Skin epidermis (tissue), 12 donors: ENCODE measurements around the gene TSPAN5.

Experiments
- H3K27ac ChIP-seq, 21 experiments: fragments of 200-600 bp; sonication (generic) in 11 of 21; one replicate each; pipeline ENCODE4 v1.5.0; 2020; ENCODE audit warnings: mild to moderate bottlenecking in 3 of 21, inconsistent platforms in 2 of 21, moderate library complexity in 2 of 21
- H3K4me3 ChIP-seq, 7 experiments: fragments of 200-600 bp; sonication (generic) in 2 of 7; one replicate each; pipeline ENCODE4 v1.5.0; 2020; ENCODE audit warnings: inconsistent platforms in 2 of 7, mild to moderate bottlenecking in 2 of 7, moderate library complexity in 1 of 7

TSPAN5 gene

GRCh38 chr4:98447648-98448047 is 210.8 kb downstream of the TSPAN5 start:
- Histone ChIP-seq H3K27ac (peak overlapping the region in 5 of 21 experiments; percentile 11 to 82 (median 69)), H3K4me3 (no peak overlapping the region)

- Histone ChIP-seq H3K27ac (peak overlapping the region in 7 of 21 experiments; percentile 11 to 82 (median 64)), H3K4me3 (no peak overlapping the region)
These were observed 211.7 kb downstream of the TSPAN5 start for GRCh38 chr4:98446499-98447375.

- Histone ChIP-seq H3K27ac (no peak overlapping the region), H3K4me3 (no peak overlapping the region)
These were observed 214.0 kb downstream of the TSPAN5 start for GRCh38 chr4:98444371-98444770.

- no peak overlapping the region for H3K27ac ChIP-seq
These were observed 223.6 kb downstream of the TSPAN5 start for GRCh38 chr4:98434816-98435215.

GRCh38 chr4:98433691-98434090 is 224.7 kb downstream of the TSPAN5 start:
- H3K4me3 ChIP-seq: no peak overlapping the region
- H3K27ac ChIP-seq: no peak overlapping the region

More at GRCh38 chr4:98434816-98435215, 223.6 kb downstream of the TSPAN5 start:
- H3K4me3 ChIP-seq: no peak overlapping the region

- Histone ChIP-seq H3K27ac (no peak overlapping the region), H3K4me3 (no peak overlapping the region)
These were observed 227.6 kb downstream of the TSPAN5 start for GRCh38 chr4:98430708-98431403.

GRCh38 chr4:98423009-98423408 is 235.4 kb downstream of the TSPAN5 start:
- no peak overlapping the region for H3K4me3 ChIP-seq
- H3K27ac ChIP-seq: no peak overlapping the region

GRCh38 chr4:98421111-98421510 is 237.3 kb downstream of the TSPAN5 start:
- Histone ChIP-seq H3K27ac (no peak overlapping the region), H3K4me3 (no peak overlapping the region)
